Ammon's horn (tissue), 1 donor: Measurements from ENCODE around the gene TFF1.
A peak's percentile ranks its signal among the peaks of the same experiment; 100 is the strongest.

Source experiments
- DNase-seq: peaks from one replicate; pipeline ENCODE4 v3.0.0-alpha.2; 2016; ENCODE audit warnings: low spot score

Gene TFF1

GRCh38 chr21:42343963-42344510 is 22.3 kb downstream of the TFF1 start:
- no peak for DNase-seq

DNA sequence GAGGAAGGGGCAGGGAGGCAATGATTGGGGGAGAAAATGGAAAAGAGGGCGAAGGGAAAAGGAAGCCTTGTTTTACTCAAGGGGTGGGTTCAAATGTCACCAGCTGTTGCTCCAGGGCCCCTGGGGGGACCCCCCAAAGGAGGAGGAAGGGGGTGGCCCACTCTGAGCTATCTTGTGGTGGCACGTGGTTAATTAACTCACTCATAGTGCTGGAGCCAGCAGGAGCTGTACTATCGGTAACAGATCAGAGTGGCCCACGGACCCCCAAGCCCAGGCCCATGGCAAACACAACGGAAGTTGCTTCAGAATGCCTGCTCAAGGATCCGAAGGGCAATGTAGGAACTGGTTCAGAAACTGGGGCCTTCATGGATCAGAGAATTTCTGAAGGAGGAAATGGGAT is 22.8 kb downstream of the TFF1 start:
- DNase-seq, result no peak

- DNase-seq, result no peak
Observed at GRCh38 chr21:42343101-42343500, 23.2 kb downstream of the TFF1 start.

- no peak for DNase-seq
Observed at GRCh38 chr21:42341776-42342542, 24.4 kb downstream of the TFF1 start.

- no peak for DNase-seq
Observed at GRCh38 chr21:42340187-42341050, 25.9 kb downstream of the TFF1 start.

GRCh38 chr21:42338729-42339715 is 27.3 kb downstream of the TFF1 start:
- no peak for DNase-seq

DNA sequence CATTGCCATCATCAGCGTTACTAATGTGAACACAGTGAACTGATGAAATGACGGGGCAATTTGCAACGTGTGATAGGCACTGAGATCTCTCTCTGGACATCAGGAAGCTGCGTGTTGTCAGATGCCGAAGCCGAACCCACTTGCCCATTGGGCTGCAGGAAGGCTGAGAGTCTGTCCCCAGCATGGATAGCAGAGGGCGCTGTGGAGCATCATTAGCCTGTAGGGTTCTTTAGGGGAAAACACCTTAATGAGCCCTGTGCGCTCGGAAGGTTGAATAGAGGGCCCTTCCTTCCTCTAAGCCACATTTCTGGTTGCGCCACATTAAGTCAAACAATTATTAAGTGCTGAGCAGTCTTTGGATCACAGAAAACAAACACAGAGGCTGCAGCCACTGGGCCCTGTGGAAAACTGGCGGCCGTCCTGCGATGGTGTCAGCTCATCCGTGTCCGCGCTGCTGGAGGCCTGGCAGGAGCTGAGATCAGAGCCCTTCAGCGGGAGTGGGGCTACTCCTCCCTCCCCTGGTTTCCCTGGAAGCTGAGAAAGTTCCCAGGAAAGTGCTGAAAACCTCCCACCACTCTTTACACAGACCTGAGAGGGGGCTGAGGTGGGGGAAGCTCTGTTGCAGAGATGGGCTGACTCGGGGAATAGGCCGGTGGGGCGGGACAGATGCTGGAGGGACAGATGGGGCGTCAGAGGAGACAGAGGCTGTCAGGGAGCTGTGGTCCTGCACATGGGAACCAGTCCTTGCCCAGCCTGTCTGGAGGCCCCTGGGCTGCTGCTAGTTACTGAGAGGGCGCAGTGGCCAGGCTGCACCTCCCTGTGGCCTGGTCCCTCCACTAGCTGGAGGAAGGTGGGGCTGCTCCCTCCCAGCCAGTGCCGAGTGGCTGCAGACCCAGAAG is 28.3 kb downstream of the TFF1 start:
- DNase-seq, result peak; percentile 86

GRCh38 chr21:42337276-42337675 is 29.1 kb downstream of the TFF1 start:
- DNase-seq, result no peak

- no peak for DNase-seq
Observed at GRCh38 chr21:42336054-42336453, 30.3 kb downstream of the TFF1 start.

GRCh38 chr21:42332557-42333317 is 33.6 kb downstream of the TFF1 start:
- DNase-seq, result no peak

GRCh38 chr21:42331660-42332059 is 34.7 kb downstream of the TFF1 start:
- DNase-seq, result no peak

DNA sequence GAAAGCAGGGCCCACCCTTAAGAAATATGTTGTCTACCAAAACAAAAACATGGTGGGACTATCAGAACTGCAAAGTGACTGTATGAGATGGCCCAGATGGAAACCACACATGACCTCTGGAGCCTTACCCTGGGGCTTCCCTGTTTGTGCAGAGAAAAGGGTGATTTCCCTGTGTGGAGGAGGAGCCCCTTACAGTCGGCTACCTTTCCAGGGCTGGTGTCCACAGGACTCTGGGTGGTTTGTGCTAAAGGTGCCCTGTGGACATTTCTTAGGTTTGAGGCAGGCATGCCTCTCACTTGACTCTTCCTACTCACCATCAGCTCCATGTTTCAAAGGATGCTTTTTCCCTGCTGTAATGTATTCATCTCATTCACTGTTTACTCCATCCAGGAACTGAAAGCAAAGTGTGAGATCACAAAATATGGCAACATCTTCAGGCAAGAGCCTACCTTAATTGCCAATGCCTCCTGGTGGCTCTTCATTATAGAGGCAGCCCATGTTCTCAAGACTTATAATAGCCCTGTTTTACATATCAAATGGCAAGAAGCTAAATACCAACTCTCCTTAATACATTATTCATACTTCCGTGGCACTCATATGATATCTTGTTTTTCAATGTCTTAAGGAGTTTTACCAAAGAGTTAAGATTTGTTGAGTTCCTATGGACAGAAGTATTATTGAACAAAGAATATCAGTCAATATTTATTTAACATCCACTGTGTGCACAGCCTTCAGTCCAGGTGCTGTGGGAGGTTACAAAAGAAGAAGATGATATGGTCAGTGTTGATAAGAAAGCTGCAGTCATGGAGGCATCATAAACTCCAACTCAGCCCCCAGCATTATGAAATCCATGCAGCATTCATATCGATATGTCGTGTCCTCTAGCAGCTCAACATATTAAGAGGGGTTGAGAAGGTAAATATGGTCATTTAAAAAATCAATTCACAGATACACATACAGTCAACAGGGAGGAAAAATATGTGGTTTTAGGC is 35.7 kb downstream of the TFF1 start:
- DNase-seq, result no peak

DNA sequence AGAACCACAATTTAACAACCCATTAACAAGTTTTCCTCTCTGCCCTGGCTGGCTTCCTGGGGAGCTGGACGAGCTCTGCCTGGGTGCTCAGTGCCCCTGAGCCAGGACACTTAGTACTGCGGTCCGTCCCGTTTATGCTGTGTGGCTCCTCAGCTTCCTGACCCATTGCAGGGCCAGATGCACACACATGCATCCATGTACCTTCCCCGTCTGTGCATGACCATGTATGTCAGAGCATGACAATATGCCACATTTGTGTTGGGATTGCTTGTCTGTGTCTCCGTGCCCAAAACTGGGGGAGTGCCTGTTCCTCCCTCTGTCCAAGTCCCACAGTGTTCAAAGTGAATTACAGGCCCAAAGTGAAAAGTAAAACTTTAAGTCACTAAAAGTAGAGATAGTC is 41.4 kb downstream of the TFF1 start:
- DNase-seq, result no peak

DNA sequence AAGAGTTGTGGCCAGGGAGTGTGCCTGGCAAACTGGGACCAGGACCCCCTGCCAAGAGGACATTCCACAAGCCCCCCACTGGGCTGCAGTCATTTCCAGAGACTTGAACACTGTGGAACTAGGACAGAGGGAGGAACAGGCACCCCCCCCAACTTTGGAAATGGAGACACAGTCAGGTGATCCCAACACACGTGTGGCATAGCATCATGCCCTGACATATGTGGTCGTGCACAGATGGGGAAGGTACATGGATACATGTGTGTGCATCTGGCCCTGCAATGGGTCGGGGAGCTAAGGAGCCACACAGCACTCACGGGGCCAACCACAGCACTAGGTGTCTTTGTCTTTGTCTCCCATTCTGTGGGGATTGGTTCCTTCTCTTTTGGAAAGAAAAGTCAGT is 44.5 kb downstream of the TFF1 start:
- DNase-seq, result no peak

DNA sequence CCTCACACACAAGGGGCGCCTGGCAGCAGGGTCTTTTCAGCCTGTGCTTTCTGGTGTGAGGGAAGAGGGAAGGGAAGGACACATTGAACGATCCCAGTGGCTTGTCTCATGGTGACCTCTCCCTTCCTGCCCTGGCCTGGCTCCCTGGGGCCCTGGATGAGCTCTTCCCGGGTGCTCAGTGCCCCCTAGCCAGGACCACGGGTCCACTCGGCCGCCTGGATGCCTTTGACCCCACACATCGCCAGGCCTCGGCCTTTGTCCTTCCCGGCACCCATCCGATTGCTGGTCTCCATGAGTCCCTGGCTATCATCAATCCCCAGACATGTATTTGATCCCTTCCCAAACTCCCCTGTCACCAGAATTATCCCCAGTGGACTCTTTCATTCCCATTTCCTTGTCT is 45.1 kb downstream of the TFF1 start:
- no peak for DNase-seq

- no peak for DNase-seq
Observed at GRCh38 chr21:42320791-42321190, 45.5 kb downstream of the TFF1 start.

DNA sequence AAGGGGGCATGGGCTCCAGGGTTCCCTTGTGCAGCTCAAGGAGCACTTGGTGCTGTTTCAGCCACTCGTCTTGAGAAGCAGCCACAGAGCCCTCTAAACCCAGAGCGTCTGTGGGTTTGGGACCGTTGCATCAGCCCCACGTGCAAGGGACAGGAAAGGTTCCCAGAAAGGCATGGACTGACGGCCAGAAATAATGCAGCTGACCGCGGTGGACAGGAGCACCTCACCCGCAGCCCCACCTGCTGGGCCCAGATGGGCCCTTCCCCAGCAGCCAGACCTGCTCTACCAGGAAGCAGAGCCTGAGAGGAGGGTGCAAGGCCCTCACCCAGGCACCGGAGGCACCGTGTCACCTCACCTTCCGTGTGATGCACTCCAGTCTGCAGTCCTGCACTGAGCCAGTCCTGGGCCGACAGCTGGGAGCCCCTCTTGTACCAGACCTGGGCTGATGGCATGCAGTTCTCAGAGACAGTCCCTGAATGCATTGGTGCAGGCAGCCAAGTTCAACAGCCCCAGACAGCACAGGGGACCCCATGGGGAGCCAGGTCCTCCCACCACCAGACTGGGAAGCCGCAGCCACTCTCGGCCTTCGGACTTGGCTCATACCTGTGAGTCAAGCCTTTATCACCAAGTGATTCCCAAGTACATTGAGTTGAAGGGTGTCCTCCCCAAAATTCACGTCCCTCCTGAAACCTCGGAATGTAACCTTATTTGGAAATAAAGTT is 46.3 kb downstream of the TFF1 start:
- no peak for DNase-seq

- DNase-seq, result no peak
Observed at GRCh38 chr21:42319376-42319775, 47.0 kb downstream of the TFF1 start.
